ENCODE results near the gene USP32.
A peak's percentile ranks its signal among the peaks of the same experiment; 100 is the strongest.

USP32 gene

DNA sequence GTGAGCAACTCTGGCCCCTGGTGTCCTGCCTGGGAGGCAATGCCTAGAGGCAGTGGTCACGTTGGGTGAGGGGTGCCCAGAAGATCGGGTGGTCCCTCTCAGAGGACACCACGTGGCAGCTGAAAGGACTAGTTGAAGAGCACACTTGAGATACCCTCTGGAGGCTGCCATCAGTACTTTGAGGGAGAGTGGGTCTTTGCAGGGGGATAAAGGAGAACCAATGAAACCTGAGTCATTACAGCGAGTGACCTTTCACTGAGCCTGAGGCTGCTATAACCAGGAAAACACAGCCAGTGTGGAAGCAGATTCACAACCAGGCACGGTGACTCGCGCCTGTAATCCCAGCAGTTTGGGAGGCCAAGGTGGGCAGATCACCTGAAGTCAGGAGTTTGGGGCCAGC, 223.3 kb downstream of the USP32 start:
- DNase-seq: no peak

DNA sequence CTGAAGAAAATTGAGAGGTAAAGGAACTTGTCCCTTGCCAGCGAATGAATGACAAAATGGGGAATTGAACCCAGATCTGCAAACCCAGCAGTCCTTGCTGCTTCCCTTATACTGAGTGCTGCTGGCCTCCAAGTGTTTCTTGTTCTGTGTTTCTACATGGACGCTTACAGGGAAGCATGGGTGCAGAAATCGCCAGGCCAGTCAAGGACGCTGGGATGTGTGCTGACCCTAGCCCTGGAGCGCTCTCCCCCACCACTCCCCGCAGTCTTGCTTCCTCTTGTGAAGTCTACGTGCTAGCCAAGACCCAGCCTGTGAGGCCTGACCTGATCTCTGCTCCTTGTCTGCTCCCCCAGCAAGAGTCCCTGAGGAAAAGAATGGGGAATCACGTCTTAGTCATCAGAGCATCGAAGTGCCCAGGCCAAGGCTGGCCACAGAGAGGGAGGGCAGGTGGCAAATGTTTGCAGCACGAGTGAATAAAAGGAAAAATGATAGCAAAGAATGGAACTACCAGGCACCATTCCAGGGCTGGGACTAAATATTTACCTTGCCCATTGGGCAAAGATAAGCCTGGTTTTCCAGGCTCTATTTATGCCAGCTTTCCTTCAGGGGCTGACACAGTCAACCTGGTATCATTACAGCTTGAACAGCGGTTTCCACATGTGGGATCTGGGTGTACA, 224.7 kb downstream of the USP32 start:
- no peak for DNase-seq

- no peak for DNase-seq
Measured at GRCh38 chr17:60165971-60166370, 226.0 kb downstream of the USP32 start.

DNA sequence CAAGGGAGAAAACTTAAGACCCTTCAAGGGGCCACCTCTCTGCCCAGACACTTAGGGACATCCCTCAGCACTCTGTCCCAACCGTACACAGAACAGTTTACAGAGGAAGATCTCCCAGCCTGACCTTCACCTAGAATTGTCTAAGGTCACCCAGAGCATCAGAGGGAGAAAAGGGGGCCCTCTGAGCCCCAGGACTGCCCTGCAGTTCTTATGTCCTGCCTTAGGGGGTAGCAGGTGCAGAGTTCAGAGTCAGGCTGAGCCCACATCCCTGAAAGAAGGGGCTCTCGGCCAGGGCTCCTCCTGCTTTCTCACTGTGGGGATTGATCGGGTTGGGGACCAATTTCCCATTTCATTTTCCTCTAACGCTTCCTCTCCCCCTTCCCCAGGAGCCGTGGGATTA, 226.7 kb downstream of the USP32 start:
- no peak for DNase-seq

DNA sequence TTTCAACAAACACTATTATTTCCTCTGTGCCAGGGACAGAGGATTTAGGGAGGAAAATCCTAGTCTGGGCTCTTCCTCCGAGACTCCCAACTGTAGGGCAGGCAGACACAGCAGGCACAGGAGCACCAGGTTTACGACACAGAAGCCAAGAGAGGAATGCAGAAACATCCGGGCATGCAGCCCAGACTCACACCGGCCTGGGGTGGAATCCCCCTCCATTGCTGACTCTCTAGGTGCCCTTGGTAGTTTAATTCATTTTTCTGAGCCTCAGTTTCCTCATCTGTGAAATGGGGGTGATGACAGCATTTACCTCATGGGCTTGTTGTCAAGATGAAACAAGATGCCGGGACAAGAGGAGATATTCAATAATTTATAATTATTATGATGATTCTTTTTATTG, 227.2 kb downstream of the USP32 start:
- no peak for DNase-seq

- DNase-seq: no peak
Measured at GRCh38 chr17:60164164-60164563, 227.8 kb downstream of the USP32 start.

- DNase-seq: no peak
Measured at GRCh38 chr17:60163108-60163784, 228.7 kb downstream of the USP32 start.

DNA sequence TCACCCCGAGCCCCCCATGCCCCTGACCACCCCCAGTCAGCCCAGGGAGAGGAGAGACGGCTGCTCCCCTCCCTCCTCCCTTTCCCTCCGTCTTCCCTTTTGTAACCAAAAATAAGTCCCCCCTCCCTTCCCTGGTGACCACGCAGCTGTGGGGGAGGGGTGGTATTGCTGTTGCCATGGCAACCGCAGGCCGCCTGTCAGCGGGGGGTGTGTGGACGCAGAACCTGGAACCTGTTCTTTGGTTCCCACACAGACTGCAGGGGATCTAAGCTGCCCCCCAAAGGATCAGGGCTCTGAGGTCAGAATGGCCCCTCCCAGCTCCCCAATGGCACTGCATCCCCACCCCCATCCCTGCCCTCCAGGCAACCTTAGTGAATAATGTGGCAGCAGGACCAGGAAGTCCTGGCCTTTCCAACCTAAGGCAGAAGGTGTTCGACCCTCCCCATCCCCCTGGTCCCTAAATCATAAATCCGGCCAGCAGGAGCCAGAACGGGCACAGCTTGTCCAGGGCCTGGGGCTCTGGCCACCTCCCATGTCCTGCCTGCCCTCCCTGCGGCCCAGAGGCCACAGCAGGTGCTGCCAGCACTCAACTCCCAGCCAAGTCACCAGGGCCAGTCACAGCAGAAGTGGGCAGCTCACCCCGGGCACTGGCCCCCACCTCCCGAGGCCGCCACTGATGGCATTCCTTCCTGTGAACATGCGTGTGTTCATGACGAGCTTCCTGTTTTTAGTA, 230.2 kb downstream of the USP32 start:
- DNase-seq: no peak

DNA sequence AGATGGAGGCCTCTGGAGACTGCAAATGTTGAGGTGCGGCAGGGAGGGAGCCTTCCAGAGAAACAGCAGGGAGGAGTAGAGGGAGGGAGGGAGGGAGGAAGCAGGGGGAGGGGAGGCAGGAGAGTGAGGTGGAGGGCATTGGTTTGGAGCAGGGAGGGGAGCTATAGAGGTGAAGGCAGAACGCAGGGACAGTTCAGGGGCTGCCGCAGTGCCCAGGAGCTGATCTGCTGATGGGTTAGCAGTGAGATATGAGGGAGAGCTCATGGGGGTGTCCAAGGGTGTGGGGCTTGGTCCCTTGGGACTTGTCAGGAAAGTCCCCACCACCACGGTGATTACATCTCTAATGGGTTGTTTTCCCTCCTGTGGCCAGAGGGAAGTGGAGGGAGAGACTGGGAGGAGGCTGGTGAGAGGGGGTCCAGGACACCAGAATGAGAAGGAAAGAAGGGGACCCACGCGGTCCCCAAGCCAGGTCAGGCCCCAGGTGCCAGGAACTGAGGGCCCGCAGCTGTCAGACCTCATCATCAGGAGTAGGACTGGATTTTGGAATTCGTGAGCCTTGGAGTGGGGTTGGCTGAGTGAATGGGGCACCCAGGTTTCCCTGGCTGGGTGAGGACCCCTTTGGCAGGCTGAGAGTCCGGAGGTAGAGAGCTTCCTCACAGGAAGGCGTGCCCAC, 231.0 kb downstream of the USP32 start:
- no peak for DNase-seq

DNA sequence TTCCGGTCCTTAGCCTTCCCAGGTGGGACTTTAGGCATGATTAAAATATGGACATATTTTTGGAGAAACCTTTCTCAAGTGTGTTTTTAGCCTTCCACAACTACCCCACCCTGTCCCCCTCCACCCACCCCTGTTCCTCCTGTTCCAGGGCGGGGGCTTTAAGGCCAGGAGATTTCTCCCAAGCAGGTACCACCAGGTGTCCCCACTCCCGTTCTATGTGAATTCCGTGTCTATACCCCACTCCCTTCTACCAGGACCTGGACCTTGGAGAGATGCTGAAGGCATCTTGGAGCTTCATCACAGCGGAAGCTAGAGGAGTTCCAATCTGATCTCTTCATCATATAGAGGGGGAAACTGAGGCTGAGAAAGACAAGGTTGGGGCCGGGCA, 232.5 kb downstream of the USP32 start:
- no peak for DNase-seq

DNA sequence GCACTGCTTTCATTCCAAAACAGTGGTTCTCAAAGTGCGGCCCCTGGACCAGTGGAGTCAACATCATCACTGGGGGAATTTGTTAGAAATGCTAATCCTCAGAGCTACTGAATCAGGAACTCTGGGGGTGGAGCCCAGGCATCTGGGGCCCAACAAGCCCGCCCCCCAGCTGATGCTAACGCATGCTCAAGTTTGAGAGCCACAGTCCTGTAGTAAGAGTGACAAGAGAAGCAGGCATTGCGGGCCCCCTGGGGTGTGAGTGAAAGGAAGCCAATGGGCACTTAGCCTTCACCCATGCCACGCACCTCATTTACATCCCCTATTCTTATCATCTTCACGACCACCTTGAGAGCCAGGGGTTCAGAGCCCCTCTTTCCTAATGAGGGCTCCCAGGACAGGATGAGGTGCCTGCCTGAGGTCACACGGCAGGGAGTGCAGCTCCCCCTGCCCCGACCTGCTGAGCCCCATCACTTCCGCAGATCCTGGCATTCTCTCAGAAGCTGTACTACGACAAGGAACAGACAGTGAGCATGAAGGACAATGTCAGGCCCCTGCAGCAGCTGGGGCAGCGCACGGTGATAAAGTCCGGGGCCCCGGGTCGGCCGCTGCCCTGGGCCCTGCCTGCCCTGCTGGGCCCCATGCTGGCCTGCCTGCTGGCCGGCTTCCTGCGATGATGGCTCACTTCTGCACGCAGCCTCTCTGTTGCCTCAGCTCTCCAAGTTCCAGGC, 233.0 kb downstream of the USP32 start:
- DNase-seq: no peak

- no peak for DNase-seq
Measured at GRCh38 chr17:60157487-60158040, 234.4 kb downstream of the USP32 start.

DNA sequence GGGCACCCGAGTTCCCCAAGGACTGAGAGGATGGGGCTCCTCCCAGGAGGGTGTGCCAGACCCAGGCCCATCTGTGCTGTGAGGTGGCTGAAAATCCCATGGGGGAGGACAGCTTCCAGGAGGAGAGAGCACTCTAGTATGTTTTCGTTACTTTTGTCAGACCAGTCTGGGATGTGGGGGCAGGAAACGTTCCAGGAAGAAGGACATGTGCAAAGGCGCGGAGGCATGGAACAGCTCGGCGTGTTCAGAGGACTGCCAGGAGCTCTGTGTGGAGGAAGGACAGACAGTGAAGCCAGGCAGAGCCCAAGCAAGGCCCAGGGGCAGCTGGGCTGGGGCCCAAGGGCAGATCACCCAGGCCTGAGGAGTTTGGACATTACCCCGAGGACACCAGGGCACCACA, 235.2 kb downstream of the USP32 start:
- DNase-seq: no peak

DNA sequence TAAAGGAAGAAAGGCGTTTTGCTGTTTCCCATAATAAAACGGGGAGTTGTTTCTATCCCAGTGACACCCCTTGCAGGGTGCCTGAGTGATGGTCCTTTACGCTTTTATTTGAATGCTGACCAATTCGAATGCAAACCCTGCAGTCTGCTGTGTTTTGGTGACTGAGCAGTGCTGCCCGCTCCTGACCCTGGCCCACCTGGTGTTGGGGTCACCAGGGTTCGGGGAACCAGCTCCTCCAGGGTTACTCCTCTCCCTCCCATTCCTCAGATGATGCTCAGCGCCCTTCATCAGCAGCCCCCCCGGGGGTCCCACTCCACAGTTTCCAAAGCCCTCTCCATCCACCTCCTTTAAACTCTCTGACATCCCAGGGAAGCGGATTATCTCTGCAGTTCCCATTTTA, 236.1 kb downstream of the USP32 start:
- no peak for DNase-seq

- DNase-seq: no peak
Measured at GRCh38 chr17:60155427-60155814, 236.5 kb downstream of the USP32 start.

DNA sequence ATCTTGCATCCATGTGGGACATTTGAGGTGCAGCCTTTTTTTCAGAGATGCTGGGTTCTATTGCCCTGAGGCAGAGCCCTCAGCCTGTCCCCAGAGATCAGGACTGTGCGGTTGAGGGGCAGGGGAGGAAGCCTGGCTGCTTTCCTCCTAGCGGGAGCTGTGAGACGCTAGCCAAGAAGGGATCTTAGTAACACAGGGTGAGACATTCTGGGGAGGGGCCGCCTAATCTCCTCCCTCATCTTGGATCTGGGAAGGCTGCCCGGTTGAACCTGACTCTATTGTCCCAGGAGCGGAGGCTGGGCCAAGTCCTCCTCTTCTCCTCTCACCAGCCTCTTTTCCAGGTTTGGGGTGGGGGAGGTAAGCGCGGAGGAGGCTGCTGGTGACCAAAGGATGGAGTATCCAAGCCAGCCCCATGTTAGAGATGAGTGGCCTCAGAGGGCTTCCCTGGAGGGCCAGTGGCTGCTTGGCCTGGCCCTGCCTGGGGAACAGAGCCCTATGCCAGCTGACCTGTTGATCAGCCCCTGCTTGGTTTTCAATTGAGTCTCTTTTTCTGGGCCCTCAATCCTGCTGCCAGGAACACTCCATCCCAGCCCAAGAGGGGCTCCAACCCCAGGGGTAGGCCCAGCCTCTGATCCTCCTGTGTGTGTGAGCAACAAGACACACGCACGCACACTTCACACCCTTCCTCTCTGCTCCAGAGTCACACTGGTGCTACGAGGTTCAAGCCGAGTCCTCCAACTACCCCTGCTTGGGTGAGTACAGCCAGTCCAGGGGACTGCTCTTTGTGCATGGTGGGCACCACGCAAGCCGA, 237.1 kb downstream of the USP32 start:
- no peak for DNase-seq

DNA sequence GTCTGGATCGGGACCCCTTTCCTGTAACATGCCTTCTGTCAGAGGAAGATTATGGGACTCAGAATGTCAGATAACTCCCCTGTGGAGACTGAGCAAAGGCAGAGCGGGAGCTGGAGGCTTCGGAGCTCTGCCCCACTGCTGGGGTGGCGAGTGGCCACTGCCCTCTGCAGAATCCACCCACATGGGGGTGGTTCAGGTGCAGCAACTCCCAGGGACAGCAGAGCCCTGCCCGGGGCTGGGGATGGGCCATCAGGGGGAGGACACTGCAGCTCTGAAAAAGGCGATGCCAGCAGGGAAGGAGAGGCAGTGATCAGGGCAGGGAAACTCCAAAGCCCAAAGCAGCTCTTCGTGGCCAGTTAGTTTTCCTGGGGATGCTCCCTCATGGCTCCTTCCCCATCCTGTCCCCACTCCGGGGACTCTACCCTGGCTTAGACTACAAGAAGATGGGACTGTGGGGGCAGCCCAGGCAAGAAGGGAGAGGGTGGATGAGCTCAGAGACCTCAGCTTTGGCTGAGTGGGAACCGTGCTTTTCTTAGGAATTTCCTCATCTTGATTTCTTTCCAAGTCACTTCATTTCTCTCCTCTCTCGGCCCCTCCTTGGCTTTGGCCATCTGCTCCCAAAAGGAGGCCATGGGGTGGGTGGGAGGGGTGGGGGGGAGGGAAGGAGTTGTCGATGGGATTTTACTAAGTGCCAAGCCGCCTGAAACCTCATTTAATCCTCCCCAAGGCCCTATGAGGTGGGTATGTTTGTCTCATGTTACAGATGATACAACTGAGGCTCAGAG, 238.1 kb downstream of the USP32 start:
- no peak for DNase-seq

DNA sequence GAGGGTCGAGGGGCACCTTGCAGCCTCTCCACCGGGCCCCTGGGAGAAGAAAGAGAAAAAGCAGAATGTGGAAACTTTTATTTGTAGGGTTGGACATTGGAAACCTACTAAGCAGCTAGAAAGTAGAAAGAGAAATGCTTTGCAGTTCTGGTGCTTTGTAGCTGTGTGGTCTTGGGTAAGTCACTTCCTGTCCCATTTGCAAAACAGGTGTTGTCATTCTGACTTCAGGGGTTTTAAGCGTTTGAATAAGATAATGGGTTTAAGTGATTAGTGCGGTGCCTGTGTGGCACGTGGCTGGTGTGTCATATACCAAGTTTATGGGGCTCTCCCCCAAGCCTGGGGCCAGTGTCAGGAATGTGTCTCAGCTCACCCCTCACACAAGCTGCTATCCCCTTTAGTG, 240.6 kb downstream of the USP32 start:
- DNase-seq: no peak

GRCh38 chr17:60149691-60150582, 242.0 kb downstream of the USP32 start, which contains the start of gene CA4:
CA4 (plus strand) TSS chr17:60149973; CDS start chr17:60150035, 62 bp downstream.
- DNase-seq: peak; percentile 10

- DNase-seq: no peak
Measured at GRCh38 chr17:60148373-60148772, 243.6 kb downstream of the USP32 start.

Data from NCI-H1105 treated with DMSO at 0.1 percent for 48 hours (cell line).